Measurements from ENCODE around the gene CLMN.

The CLMN gene

DNA sequence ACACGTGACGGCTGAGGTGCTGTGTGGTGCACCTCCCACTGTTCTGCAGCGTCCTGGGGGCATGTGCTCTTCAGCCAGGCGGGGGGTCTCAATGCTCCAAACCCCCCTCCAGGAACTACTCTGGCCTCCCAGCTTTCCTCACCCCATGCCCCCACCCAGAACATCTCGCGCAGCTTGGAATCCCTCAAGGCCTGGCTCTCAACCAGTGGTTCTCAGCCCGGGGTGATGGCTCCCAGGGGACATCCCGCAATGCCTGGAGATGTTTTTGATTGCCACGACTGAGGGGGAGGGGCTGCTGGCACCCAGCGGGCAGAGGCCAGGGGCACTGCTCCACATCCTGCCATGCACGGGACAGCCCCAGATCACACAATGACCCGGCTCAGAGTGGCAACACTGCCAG, 83.5 kb downstream of the CLMN start:
- H3K4me1 ChIP-seq (ENCODE audit: control insufficient read depth, insufficient read depth, low read length): no peaks in the 10 kb centered on the region
- H3K27me3 ChIP-seq (ENCODE audit: control insufficient read depth, insufficient read depth, low read length): no peaks in the 10 kb centered on the region
- H3K9me3 ChIP-seq (ENCODE audit: control insufficient read depth, insufficient read depth, low read length): no peaks in the 10 kb centered on the region
- no peaks in the 10 kb centered on the region for H3K36me3 ChIP-seq (ENCODE audit: control insufficient read depth, insufficient read depth, low read length)
- no peak overlapping the region for H3K4me3 ChIP-seq (ENCODE audit: low read depth, low read length)
- H3K9ac ChIP-seq (ENCODE audit: low read depth, low read length): no peak overlapping the region

DNA sequence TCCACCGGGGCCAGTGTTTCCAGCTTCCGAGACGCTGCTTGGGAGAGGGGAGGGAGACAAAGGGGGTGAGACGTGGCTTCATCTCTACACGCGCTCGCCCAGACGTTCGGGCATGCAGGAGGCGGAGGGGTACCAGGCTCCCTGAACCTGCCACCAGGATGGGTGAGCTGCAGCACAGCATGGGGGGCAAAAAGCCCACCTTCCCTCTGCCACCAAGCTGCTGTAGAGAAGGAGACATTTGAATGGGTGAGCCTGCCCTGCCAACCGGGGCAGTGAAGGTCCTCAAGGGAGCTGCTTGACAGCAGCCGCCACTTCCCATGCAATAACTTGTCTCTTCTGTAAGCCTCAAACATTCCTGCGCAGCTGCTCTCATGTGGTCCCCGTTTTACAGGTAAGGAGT, 83.9 kb downstream of the CLMN start:
- Histone ChIP-seq H3K9ac (ENCODE audit: low read depth, low read length) (no peak overlapping the region), H3K27me3 (ENCODE audit: control insufficient read depth, insufficient read depth, low read length) (no peaks in the 10 kb centered on the region), H3K36me3 (ENCODE audit: control insufficient read depth, insufficient read depth, low read length) (no peaks in the 10 kb centered on the region), H3K4me1 (ENCODE audit: control insufficient read depth, insufficient read depth, low read length) (no peaks in the 10 kb centered on the region), H3K4me3 (ENCODE audit: low read depth, low read length) (no peak overlapping the region), H3K9me3 (ENCODE audit: control insufficient read depth, insufficient read depth, low read length) (no peaks in the 10 kb centered on the region)

DNA sequence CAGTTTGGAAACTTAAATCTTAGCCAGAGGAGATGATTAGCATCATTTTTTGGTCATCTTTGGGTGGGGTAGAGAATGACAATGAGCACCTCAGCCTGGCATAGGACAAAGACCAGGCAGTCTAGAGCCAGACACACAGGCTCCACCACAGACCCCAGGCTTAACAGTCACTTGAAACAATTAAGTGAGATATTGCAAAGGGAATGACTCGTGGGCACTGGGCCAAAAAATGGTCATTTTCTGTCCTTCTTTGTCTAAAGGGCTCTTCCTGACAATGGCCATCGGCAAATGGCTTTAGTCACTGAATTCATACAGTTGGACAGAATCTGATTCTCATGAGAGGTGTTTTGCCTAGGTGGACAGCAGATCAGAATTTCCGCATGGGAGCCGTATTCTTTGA, 84.4 kb downstream of the CLMN start:
- no peaks in the 10 kb centered on the region for H3K9me3 ChIP-seq (ENCODE audit: control insufficient read depth, insufficient read depth, low read length)
- no peaks in the 10 kb centered on the region for H3K36me3 ChIP-seq (ENCODE audit: control insufficient read depth, insufficient read depth, low read length)
- H3K4me3 ChIP-seq (ENCODE audit: low read depth, low read length): no peak overlapping the region
- no peaks in the 10 kb centered on the region for H3K4me1 ChIP-seq (ENCODE audit: control insufficient read depth, insufficient read depth, low read length)
- H3K9ac ChIP-seq (ENCODE audit: low read depth, low read length): no peak overlapping the region
- no peaks in the 10 kb centered on the region for H3K27me3 ChIP-seq (ENCODE audit: control insufficient read depth, insufficient read depth, low read length)

DNA sequence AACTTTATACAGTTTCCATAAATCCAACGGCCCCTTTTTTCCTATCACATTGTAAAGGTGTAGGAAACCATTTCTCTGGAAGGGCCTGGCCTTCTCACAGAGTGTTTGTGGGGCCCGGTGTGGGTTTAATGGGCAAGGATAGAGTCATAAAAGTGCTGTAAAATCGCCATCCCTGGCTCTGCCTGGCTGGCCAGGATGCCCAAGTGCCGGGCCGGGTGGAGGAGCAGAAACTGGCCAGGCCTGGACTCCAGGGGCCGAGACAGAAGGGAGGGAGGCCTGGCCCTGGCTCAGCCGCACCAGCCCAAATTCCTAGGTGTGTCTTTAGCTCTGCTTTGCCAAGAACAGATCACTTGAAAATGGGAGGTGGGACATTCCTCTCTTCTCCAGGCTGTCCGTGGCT, 85.3 kb downstream of the CLMN start:
- H3K27me3 ChIP-seq (ENCODE audit: control insufficient read depth, insufficient read depth, low read length): no peaks in the 10 kb centered on the region
- H3K4me3 ChIP-seq (ENCODE audit: low read depth, low read length): no peak overlapping the region
- no peak overlapping the region for H3K9ac ChIP-seq (ENCODE audit: low read depth, low read length)

DNA sequence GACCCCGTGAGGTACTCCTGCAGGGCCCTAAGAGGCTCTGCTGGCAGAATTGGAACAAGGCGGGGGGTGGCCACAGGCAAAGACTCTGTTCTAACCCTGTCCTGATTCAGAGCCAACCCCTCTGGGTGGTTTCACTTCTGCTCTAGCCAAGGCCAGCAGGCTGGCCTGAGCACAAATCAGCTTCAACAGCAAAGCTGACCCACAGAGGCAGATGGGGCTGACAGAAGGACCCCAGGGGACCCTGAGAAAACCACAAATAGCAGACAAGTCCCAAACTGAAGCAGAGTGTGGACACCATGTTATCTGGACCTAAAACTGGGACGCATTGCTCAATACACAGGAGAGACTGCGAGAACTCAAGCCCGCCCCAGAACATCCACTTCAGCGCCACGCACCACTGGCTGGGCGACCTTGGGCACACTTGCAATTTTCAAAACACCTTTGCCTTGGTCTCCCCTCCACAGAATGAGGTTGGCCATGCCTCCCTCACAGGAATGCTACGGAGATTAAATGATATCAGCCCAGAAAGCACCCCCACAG, 85.9 kb downstream of the CLMN start:
- H3K36me3 ChIP-seq (ENCODE audit: control insufficient read depth, insufficient read depth, low read length): no peaks in the 10 kb centered on the region
- H3K27me3 ChIP-seq (ENCODE audit: control insufficient read depth, insufficient read depth, low read length): no peaks in the 10 kb centered on the region
- H3K9me3 ChIP-seq (ENCODE audit: control insufficient read depth, insufficient read depth, low read length): no peaks in the 10 kb centered on the region
- no peaks in the 10 kb centered on the region for H3K4me1 ChIP-seq (ENCODE audit: control insufficient read depth, insufficient read depth, low read length)
- H3K4me3 ChIP-seq (ENCODE audit: low read depth, low read length): no peak overlapping the region
- no peak overlapping the region for H3K9ac ChIP-seq (ENCODE audit: low read depth, low read length)

More for the DNA sequence above, 85.3 kb downstream of the CLMN start:
- Histone ChIP-seq H3K36me3 (ENCODE audit: control insufficient read depth, insufficient read depth, low read length) (no peaks in the 10 kb centered on the region), H3K4me1 (ENCODE audit: control insufficient read depth, insufficient read depth, low read length) (no peaks in the 10 kb centered on the region), H3K9me3 (ENCODE audit: control insufficient read depth, insufficient read depth, low read length) (no peaks in the 10 kb centered on the region)

DNA sequence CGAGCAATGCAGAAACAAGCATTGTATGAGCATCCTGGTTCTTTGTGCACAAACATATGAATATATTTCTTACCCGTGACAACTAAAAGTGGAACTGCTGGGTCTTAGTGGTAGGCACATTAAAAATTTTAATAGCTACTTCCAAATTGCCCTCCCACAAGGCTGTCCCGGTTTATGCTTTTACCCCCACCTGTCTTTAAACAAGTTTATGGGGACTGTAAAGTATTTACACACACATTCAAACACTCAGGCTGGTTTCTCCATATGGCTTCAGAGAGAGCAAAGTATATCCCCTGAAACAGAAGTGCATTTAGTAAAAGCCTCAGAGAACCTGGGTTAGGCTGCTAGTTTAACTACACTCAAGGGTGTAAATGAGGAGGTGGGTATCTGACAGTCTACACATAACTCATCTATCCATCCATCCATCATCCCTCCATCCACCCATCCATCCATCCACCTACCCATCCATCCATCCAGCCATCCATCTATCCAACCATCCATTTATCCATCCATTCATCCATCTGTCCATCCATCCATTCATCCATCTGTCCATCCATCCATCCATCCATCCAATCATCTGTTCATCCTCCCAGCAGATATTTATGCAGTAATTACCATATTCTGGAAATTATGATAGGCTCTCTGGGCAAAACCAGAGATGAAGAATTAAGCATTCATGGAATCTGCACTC, 86.7 kb downstream of the CLMN start:
- H3K27me3 ChIP-seq (ENCODE audit: control insufficient read depth, insufficient read depth, low read length): no peaks in the 10 kb centered on the region
- no peaks in the 10 kb centered on the region for H3K36me3 ChIP-seq (ENCODE audit: control insufficient read depth, insufficient read depth, low read length)
- H3K4me1 ChIP-seq (ENCODE audit: control insufficient read depth, insufficient read depth, low read length): no peaks in the 10 kb centered on the region
- no peak overlapping the region for H3K4me3 ChIP-seq (ENCODE audit: low read depth, low read length)
- H3K9ac ChIP-seq (ENCODE audit: low read depth, low read length): no peak overlapping the region
- H3K9me3 ChIP-seq (ENCODE audit: control insufficient read depth, insufficient read depth, low read length): no peaks in the 10 kb centered on the region

DNA sequence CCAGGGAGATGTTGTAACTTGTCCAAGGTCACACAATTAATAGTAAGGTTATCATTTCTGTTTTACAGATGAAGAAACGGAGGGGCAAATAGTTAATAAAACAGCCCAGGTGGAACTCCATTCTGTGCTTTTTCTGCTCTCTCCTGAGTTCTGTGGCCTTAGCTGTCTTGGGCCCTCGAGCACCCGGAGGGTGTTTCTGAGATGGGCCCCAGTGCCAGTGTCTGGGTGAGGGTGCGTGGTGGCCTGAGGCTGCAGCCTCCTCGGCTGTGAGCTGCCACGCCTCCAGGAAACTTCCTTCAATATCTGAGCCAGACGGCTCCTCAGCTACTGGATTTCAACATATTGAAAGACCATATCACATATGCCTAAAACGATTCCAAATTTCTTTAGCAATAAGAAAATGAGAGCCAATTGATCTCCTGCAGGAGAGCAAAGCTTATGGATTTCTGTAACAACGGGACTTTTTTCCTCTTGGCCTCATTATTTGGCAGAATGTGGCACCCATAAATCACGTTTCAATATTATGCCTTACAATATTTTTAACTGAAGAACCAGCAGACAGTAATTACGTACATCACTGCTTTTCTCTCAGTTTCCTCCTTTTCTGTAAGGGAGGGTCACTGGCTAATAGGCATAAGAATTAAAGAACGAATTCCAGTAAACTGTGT, 87.6 kb downstream of the CLMN start:
- Histone ChIP-seq H3K4me1 (ENCODE audit: control insufficient read depth, insufficient read depth, low read length) (no peaks in the 10 kb centered on the region), H3K36me3 (ENCODE audit: control insufficient read depth, insufficient read depth, low read length) (no peaks in the 10 kb centered on the region), H3K9ac (ENCODE audit: low read depth, low read length) (no peak overlapping the region), H3K9me3 (ENCODE audit: control insufficient read depth, insufficient read depth, low read length) (no peaks in the 10 kb centered on the region), H3K4me3 (ENCODE audit: low read depth, low read length) (no peak overlapping the region), H3K27me3 (ENCODE audit: control insufficient read depth, insufficient read depth, low read length) (no peaks in the 10 kb centered on the region)

DNA sequence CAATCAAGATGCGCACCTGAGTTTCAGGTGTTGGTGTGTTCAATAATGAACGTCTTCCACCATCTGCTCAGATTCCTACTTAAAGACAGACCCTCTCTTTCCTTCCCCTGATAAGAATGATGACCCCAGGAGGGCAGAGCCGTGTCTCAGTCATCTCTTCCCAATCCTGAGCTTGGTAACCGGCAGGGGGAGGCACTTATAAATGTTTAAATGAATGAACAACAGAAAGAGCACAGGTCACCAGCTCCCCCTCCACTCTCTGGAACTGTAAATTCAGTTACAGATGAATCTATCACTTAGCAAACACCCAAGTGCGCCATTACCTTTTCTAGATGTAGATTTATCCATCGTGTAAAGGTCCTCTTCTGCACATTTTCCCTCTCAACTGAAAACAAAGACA, 90.0 kb downstream of the CLMN start:
- H3K36me3 ChIP-seq (ENCODE audit: control insufficient read depth, insufficient read depth, low read length): no peaks in the 10 kb centered on the region
- H3K4me1 ChIP-seq (ENCODE audit: control insufficient read depth, insufficient read depth, low read length): no peaks in the 10 kb centered on the region
- no peak overlapping the region for H3K4me3 ChIP-seq (ENCODE audit: low read depth, low read length)
- H3K9me3 ChIP-seq (ENCODE audit: control insufficient read depth, insufficient read depth, low read length): no peaks in the 10 kb centered on the region
- H3K27me3 ChIP-seq (ENCODE audit: control insufficient read depth, insufficient read depth, low read length): no peaks in the 10 kb centered on the region
- no peak overlapping the region for H3K9ac ChIP-seq (ENCODE audit: low read depth, low read length)

DNA sequence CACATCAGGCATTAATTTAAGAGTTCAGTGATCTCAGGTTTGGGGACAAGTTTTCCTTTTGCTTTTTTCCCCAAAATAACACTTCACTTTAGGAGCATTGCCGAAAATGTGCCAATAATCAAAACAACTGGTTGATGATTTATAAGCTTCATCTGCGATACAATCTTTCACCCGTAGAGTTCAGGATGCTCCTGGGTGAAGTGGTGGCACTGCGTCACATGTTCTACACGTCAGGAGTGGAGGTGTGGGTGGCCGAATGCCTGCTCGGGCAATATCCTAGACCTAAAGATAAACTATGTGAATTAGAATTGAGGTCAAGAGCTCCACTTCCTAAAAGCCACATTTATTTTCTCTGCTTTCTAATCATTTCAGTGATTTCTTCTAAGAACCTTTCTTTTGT, 91.5 kb downstream of the CLMN start:
- no peaks in the 10 kb centered on the region for H3K4me1 ChIP-seq (ENCODE audit: control insufficient read depth, insufficient read depth, low read length)
- no peaks in the 10 kb centered on the region for H3K36me3 ChIP-seq (ENCODE audit: control insufficient read depth, insufficient read depth, low read length)
- H3K9me3 ChIP-seq (ENCODE audit: control insufficient read depth, insufficient read depth, low read length): no peaks in the 10 kb centered on the region
- H3K27me3 ChIP-seq (ENCODE audit: control insufficient read depth, insufficient read depth, low read length): no peaks in the 10 kb centered on the region
- no peak overlapping the region for H3K9ac ChIP-seq (ENCODE audit: low read depth, low read length)
- H3K4me3 ChIP-seq (ENCODE audit: low read depth, low read length): no peak overlapping the region

DNA sequence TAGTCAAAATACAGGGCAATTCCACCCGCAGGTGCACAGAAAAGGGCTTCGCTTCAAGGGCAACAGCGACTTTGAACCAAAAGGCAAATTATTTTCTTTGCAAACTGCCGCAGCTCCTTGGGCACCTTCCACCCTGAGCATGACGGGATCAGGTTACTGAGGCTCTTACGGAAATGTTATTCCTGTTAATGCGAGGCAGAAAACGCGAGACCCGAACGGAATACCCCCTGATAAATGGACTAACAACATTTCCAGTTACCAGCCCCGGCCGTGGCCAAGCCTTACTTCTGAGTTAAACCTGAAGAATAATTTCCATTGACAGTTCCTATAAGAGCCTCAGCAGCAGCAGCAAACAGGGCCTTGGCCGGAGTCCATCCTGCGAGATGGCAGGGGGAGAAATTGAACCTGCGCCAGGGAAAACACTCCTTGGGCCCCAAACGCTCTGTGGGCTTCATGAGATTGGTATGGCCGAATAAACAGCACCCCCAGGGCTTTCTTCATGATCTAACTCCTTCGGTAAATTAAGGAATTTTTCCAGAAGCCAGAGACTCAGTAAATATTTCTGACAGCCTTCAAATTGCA, 92.3 kb downstream of the CLMN start:
- no peak overlapping the region for H3K9ac ChIP-seq (ENCODE audit: low read depth, low read length)
- no peaks in the 10 kb centered on the region for H3K36me3 ChIP-seq (ENCODE audit: control insufficient read depth, insufficient read depth, low read length)
- H3K9me3 ChIP-seq (ENCODE audit: control insufficient read depth, insufficient read depth, low read length): no peaks in the 10 kb centered on the region
- no peaks in the 10 kb centered on the region for H3K4me1 ChIP-seq (ENCODE audit: control insufficient read depth, insufficient read depth, low read length)
- H3K4me3 ChIP-seq (ENCODE audit: low read depth, low read length): no peak overlapping the region
- H3K27me3 ChIP-seq (ENCODE audit: control insufficient read depth, insufficient read depth, low read length): no peaks in the 10 kb centered on the region

DNA sequence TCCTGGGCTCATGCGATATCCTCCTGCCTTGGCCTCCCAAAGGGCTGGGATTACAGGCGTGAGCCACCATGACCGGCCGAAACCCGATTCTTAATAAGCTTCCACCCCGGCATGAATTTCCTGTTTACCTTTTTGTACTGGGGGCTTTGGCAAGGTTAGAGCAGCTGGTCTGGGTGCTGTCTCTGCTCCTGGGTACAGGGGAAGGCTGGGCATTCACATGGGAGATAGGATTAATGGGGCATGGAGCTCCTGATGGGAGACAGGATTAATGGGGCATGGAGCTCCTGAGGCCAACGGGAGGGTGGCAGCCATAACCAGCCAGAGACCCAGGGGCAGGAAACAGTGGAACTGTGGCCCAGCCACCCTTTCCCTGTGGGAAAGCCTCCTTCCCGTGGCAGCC, 92.9 kb downstream of the CLMN start:
- no peaks in the 10 kb centered on the region for H3K4me1 ChIP-seq (ENCODE audit: control insufficient read depth, insufficient read depth, low read length)
- H3K9ac ChIP-seq (ENCODE audit: low read depth, low read length): no peak overlapping the region
- H3K36me3 ChIP-seq (ENCODE audit: control insufficient read depth, insufficient read depth, low read length): no peaks in the 10 kb centered on the region
- H3K9me3 ChIP-seq (ENCODE audit: control insufficient read depth, insufficient read depth, low read length): no peaks in the 10 kb centered on the region
- H3K4me3 ChIP-seq (ENCODE audit: low read depth, low read length): no peak overlapping the region
- H3K27me3 ChIP-seq (ENCODE audit: control insufficient read depth, insufficient read depth, low read length): no peaks in the 10 kb centered on the region

Measured in iPS-15b (cell line).